Thyroid gland (tissue), 4 donors: ENCODE measurements around the gene EFHD2. TPM values are rescaled to one million over a fixed set of nuclear protein-coding genes. Genes with fewer than 3 reads are reported as not detected.

Experiments
- DNase-seq, 2 donors: peaks; one replicate each; pipeline ENCODE4 v3.0.0-alpha.2; 2019
- H3K27ac ChIP-seq, 3 donors: fragments of 200-600 bp; sonication (generic); 1 replicate in 2 of 3; 2 replicates in 1 of 3; pipeline ENCODE4 v1.5.1; 2016 to 2019; ENCODE audit warnings: mild to moderate bottlenecking in 1 of 3, moderate library complexity in 1 of 3
- H3K27me3 ChIP-seq: fragments of 200-600 bp; sonication (generic); one replicate; pipeline ENCODE4 v1.5.1; 2019
- H3K36me3 ChIP-seq, 2 donors: fragments of 200-600 bp; sonication (generic); one replicate each; pipeline ENCODE4 v1.5.1; 2016 to 2019
- H3K4me1 ChIP-seq, 2 donors: fragments of 200-600 bp; sonication (generic); one replicate each; pipeline ENCODE4 v1.5.1; 2017 to 2019
- H3K4me3 ChIP-seq, 3 donors: fragments of 200-600 bp; sonication (generic); replicated peaks in 1 of 3; 1 replicate in 2 of 3; 2 replicates in 1 of 3; pipeline ENCODE4 v1.5.1; 2016; ENCODE audit warnings: mild to moderate bottlenecking in 1 of 3
- H3K9me3 ChIP-seq: fragments of 200-600 bp; sonication (generic); one replicate; pipeline ENCODE4 v1.5.1; 2017
- CTCF ChIP-seq, 6 experiments: fragments of 200-600 bp in 3 of 6; fragments of 450-650 bp in 3 of 6; sonication (generic) in 3 of 6; IDR thresholded peaks; one replicate each; pipeline ENCODE4 v1.5.1; 2016 to 2019; ENCODE audit warnings: antibody characterized with exemption in 6 of 6, mild to moderate bottlenecking in 2 of 6, inconsistent platforms in 1 of 6, moderate library complexity in 1 of 6
- POLR2A ChIP-seq, 2 donors: fragments of 450-650 bp; IDR thresholded peaks; one replicate each; pipeline ENCODE4 v1.6.1; 2017; ENCODE audit warnings: antibody characterized with exemption in 2 of 2, mild to moderate bottlenecking in 2 of 2, moderate library complexity in 1 of 2
- WGBS, 2 donors: methylation state at CpG; one replicate each; pipeline ENCODE4 v1.1.5; 2017; 5-methylcytosine and 5-hydroxymethylcytosine counted together
- intact Hi-C: fragments of 100-400 bp; cut with DNase I; formaldehyde crosslinking; loops from one replicate; pipeline ENCODE4 v1.15.1; 2023
- total RNA-seq, 4 donors: library from RNA; depleted of rRNA; stranded (reverse); fragments of >200 nt; gene quantifications; one replicate each; pipeline ENCODE4 v1.2.3, GENCODE V29; 2016

EFHD2 gene
- total RNA-seq, 4 donors from 2014 or later = 50.9 to 62.6 (median 56.7) TPM

- TF ChIP-seq CTCF (IDR thresholded peaks at IDR 0.05) (no peak), POLR2A (IDR thresholded peaks at IDR 0.05) (no peak)
These were observed 19.0 kb upstream of the EFHD2 start for GRCh38 chr1:15390667-15391066.

GRCh38 chr1:15391366-15391765 is 18.3 kb upstream of the EFHD2 start:
- DNase-seq = no peak
- intact Hi-C loops = no loop called here
- H3K27me3 ChIP-seq = no peaks in the 10 kb centered on the region
- 82 to 89% methylated on average over 4 of the region's 4 CpGs for WGBS, 2 donors
- H3K4me1 ChIP-seq = peaks cover 8 to 25% of the 10 kb centered on the region in 2 donors
- H3K27ac ChIP-seq = no peak overlapping the region
- TF ChIP-seq POLR2A (IDR thresholded peaks at IDR 0.05) (no peak), CTCF (IDR thresholded peaks at IDR 0.05) (no peak)
- H3K36me3 ChIP-seq = no peaks in the 10 kb centered on the region
- no peak overlapping the region for H3K4me3 ChIP-seq
- H3K9me3 ChIP-seq = no peaks in the 10 kb centered on the region

More at GRCh38 chr1:15390667-15391066, 19.0 kb upstream of the EFHD2 start:
- intact Hi-C loops = no loop called here
- Histone ChIP-seq H3K4me3 (no peak overlapping the region), H3K27ac (no peak overlapping the region), H3K36me3 (no peaks in the 10 kb centered on the region), H3K9me3 (no peaks in the 10 kb centered on the region), H3K4me1 (peaks cover 8 to 25% of the 10 kb centered on the region in 2 donors), H3K27me3 (no peaks in the 10 kb centered on the region)
- DNase-seq = no peak
- WGBS, 2 donors = 86 to 96% methylated on average over 8 of the region's 8 CpGs

GRCh38 chr1:15393475-15394257 is 16.0 kb upstream of the EFHD2 start:
- TF ChIP-seq CTCF (IDR thresholded peaks at IDR 0.05) (no peak), POLR2A (IDR thresholded peaks at IDR 0.05) (no peak)
- Histone ChIP-seq H3K9me3 (no peaks in the 10 kb centered on the region), H3K27ac (no peak overlapping the region), H3K4me3 (no peak overlapping the region), H3K27me3 (no peaks in the 10 kb centered on the region), H3K36me3 (no peaks in the 10 kb centered on the region), H3K4me1 (peaks cover 4 to 13% of the 10 kb centered on the region in 2 donors)
- WGBS, 2 donors = 74 to 78% methylated on average over 9 of the region's 9 CpGs
- intact Hi-C loops = no loop called here
- DNase-seq = no peak

GRCh38 chr1:15394258-15394690 is 15.4 kb upstream of the EFHD2 start:
- no peaks in the 10 kb centered on the region for H3K9me3 ChIP-seq
- H3K27ac ChIP-seq = no peak overlapping the region
- H3K4me3 ChIP-seq = no peak overlapping the region
- no peaks in the 10 kb centered on the region for H3K27me3 ChIP-seq
- WGBS, 2 donors = 44 to 55% methylated on average over 3 of the region's 3 CpGs
- no peaks in the 10 kb centered on the region for H3K36me3 ChIP-seq
- no peak for DNase-seq
- intact Hi-C loops = no loop called here
- H3K4me1 ChIP-seq = peaks cover 4 to 8% of the 10 kb centered on the region in 2 donors
- TF ChIP-seq POLR2A (IDR thresholded peaks at IDR 0.05) (no peak), CTCF (IDR thresholded peaks at IDR 0.05) (no peak)

- H3K27ac ChIP-seq = no peak overlapping the region
- H3K27me3 ChIP-seq = no peaks in the 10 kb centered on the region
- WGBS, 2 donors = 84 to 91% methylated on average over 2 of the region's 2 CpGs
- H3K4me3 ChIP-seq = no peak overlapping the region
- H3K36me3 ChIP-seq = no peaks in the 10 kb centered on the region
- no peak for DNase-seq
- intact Hi-C loops = no loop called here
- peaks cover 4 to 8% of the 10 kb centered on the region in 2 donors for H3K4me1 ChIP-seq
- TF ChIP-seq CTCF (IDR thresholded peaks at IDR 0.05) = no peak
- no peak for TF ChIP-seq POLR2A (IDR thresholded peaks at IDR 0.05)
- no peaks in the 10 kb centered on the region for H3K9me3 ChIP-seq
These were observed 12.5 kb upstream of the EFHD2 start for GRCh38 chr1:15397236-15397635.
